Bone marrow (tissue), 2 donors: ENCODE data around the gene DEPDC1.
"Not testable (repeated sequence)": the region's sequence is repeated elsewhere in the genome, so short reads cannot be mapped to it uniquely, and the experiment has no call there.

ENCODE experiments used
- DNase-seq, 2 donors: peaks; one replicate each; lab custom pipeline; 2025; lab: John Stamatoyannopoulos, UW

DEPDC1 gene

DNA sequence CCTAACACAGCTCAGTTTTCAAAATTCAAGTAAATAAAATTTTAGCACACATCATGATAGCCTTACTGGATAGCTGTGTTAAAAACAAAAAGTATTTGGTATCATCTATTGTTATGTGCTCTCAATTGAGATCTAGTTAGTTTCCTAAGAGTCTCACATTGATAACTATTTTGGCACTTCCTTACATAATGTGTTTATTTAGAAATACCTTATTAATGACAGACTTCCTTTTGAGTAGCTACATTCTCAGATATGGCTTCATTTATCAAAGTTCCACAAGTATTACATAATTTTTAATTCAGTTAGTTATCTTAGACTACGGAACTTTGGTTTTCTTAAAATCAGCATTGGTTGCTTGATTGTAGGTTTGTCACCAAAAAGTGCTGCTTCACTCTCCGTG is 20.3 kb downstream of the DEPDC1 start:
- not testable (repeated sequence) for DNase-seq

DNA sequence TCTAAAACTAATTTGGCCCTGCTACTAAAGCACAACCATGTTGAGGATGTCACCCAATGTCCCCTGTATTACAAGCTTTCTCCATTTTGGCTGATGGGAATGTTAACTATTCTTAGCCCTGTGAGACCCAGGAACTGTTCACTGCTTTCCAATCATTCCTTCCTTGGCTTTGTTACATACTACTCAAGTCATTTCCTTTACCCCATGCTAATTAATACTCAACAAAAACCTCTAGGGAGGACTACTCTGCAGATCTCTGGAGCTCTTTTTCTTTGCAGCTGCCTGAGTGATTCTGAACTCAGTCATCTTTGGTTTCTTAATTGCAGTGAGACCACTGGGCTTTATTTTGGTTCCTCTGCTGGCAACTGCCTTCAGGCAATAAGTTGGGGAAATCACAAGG is 23.8 kb downstream of the DEPDC1 start:
- no peak for DNase-seq

DNA sequence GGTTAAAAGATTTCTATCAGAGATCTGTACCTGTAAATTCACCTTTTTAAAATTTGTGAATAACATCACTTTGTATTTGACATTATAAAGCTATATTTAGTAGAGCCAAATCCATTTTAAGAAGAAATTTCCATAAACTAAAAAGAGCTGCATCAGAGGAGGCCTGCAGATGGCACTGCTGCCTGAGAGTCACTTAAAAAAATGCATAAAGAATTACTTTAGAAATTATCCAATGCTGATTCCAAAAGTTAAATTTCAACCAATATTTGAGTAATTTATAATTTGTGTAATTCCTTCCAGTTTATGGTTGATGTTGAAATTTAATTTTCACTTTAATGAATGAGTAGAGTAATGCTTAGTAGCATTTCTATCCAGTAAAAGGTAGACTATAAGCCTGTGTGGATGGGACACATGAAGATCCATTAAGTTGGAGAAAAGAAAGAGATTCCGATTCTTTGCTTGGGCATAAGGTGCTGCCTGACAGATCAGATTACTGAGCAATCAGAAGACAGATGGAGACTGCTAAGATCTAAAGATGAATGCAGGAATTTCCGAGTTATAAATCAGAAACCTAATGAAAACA is 26.4 kb downstream of the DEPDC1 start:
- DNase-seq: no peak

DNA sequence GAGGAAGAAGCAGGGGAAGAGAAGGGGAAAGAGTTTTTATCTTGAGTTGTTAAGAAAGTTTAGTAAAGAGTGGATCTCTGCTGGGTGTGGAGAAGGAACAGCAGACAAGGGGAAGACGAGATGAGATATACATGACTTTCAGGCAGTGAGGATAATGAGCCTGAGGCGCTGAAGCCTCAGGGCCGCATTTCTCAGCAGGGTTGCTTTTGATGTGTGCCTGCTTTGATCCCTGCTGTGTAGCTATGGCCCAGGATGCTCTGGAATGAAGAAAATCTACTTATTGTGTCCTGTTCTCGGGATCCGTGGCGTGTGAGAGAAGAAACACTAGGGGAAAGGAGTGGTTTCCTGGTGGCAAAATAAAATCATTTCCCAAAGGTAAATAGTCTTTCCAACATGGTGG is 32.0 kb downstream of the DEPDC1 start:
- DNase-seq: no peak

DNA sequence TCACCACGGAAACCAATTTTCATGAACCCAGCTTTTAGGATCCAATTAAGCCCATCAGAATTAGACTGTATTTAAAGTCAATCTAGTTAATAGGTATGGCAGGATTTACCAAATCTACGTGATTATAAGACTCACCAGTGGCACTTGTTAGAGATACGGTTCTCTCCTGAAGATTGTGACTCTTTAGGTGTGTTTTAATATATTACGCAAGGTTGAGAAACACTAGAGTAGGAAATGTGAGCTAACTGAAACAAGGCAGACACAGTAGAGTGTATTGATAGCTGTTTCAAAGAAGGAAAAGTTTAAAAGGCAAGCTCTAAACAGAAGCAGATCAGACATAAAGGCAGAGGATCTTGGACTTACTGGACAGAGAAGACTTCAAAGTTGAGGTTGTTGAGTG is 35.9 kb downstream of the DEPDC1 start:
- DNase-seq: no peak

DNA sequence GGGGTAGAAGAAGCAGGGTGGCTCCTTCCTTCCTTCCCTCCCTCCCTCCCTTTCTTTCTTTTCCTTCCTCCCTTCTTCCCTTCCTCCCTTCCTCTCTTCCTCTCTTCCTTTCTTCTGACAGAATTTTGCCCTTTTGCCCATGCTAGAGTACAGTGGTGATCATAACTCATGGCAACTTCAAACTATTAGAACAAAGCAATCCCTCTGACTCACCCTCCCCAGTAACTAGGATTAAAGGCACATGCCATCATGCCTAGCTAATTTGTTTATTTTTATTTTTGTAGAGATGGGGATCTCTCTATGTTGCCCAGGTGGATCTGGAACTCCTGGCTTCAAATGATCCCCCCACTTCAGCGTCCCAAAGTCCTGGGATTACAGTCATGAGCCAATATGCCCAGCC is 37.1 kb downstream of the DEPDC1 start:
- no peak for DNase-seq

DNA sequence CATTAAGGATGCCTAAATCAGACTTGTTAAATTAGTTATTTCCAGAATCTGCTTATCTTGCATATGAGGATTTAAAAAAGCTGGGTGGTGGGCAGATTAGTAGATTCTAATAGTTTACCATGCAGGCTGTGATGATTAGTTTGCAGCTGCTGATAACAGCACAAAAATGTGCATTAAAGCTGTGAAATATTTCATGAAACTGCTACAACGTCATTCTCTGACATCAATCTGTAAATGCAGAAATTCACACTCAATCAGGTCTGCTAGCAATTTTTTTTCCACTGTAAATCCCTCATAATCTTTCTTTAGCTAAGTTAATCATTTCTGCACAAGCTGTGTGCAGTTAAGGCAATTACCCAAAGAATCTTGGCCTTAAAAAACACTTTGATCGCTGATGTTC is 37.8 kb downstream of the DEPDC1 start:
- DNase-seq: no peak

DNA sequence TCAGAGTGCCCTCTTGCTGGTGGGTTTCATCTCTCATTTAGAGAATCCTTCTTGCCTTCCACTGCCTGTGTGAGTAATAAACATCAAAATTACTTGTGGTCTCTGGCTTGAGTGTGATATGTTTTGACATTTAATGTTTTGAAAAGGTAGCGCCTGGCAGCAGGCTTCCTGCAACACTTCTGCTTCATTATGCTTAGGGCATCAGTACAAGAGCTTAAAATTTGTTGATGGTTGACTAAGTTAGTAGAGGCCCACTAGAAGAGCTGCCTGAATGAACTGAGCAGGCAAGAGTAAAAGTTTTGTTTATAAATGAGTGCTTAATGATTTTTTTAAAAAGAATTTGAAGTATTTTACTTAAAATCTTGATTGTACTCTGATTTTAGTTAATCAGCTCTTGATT is 40.7 kb downstream of the DEPDC1 start:
- DNase-seq: no peak

DNA sequence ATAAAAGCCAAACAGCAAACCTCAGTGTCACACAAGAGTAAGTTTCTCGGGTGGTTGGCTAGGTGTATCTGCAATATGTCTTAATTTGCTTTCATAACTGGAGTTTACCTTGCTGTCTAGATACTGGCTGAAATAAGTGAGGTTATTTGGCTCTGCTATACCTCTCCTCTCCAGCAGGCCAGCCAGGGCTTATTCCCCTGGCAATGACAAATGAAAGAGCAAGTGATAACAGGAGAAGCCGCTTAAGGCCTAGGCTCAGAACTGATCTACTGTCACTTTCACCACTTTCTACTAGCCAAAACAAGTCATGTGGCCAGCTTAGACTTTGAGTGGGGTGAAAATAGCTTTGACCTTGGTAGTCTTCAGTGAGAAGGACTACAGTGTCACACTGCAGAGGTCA is 42.3 kb downstream of the DEPDC1 start:
- no peak for DNase-seq

DNA sequence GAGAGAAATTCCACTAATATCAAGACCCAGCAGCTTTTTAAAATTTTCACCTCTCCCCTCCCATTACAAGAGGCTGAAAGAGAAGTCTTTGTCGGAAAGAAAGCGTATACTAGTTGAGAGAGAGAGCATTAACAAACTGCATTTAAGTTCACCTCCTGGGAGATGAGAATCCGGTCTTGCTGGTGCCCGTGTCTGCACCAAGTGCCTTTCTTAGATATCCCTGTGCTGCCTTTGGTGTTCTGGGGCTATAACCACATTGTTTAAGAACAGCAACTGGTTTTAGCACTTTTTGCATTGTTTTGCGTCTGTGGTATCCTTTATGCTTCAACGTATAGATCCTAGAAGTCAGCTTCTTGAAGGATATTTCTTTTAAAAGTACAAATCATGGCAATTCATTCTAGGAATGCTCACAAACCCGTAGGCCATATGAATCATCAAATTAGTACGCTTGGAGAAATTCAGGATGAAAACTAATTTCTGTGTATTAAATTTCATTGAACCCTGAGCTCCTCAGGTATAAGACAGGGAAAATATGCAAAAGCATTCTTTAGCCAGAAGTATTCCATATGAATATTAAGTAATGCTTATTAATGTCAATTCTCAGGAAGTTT is 43.7 kb downstream of the DEPDC1 start:
- no peak for DNase-seq

DNA sequence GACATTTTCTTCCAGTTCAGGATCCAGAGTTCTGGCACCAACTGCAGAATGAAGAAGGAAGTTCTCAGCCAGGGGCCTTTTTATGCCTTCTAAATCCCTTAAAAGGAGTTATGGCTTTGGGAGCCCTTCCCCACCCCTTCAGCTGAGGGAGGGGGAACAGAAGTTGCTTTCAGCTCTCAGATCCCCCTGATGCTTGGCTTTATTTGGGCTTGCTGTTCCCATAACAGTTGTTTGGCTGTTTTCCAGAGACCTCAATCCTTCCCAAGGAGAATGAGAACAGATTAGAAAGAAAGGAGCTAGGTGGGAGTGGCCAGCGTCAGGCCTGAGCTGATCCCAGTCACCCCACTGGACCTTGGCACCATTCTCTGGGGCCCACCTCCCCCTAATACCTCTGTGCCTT is 47.0 kb downstream of the DEPDC1 start, which contains the start of gene RPE65:
TSS of gene RPE65 (minus strand) at position 54 of the 400 bp plus-strand sequence. CDS start at position 5, 49 bp downstream.
- DNase-seq: no peak

DNA sequence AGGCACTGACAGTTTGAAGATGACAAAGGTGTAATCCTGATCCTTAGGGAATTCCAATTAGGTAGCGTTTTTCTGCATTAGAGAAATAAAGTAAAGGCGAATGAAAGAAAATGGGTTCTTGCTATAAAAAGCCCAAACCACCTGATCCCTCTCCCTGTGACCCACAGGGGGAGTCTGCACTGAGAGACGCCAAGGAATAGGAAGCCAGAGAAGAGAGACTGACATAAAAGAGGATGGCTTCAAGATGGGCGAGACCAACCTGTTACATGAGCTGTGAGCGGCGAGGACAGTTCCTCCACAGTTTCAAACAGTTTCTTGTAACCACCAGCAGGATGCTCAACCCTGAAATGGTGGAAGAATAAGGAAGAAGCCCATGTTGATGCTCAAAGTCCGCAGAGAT is 48.5 kb downstream of the DEPDC1 start:
- DNase-seq: no peak

DNA sequence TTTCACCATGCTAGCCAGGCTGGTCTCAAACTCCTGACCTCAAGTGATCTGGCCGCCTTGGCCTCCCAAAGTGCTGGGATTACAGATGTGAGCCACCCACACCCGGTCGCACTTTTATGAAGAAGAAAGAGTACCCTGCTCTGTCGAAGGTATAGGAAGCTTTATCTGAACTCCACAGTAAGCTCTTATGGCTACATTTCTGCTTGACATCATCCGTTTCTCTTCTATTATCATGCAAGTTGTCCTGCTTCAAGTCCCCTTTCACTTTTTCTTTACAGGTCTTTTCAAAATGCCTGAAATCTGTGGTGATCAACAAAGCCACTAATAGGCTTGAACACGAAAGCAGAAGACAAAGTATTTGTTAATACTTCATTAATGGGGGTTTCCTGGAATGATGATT is 51.2 kb downstream of the DEPDC1 start:
- DNase-seq: no peak

DNA sequence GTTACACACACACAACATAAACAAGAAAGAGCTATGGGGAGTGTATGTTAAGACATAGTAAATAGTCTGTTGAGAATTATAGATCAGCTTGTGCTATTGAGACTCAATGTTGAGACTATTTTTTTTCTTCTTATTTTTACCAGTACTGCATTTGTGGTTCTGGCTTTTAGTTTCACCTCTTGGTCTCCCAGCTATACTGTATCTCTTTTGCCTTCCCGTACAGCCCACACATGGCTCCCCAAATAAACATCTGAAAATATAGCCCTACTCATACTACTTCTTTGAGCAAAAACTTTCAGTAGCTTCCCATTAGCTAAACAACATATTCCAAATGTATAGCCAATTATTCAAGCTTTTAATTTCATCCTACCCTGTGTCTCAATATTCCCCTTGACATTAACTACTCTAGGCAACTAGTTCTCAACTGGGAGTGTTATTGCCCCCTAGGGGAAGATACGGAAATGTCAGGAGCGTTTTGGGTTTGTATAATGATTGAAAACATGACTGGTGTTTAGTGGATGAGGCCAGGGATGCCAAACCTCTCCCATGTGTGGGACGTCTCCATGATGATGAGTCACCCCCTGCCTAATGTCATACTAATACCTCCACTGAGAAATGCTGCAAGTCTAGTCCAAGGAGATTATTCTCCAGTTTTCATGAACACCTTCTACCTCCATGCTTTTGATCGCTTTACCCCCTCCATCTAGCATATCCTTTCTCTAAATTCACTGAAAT is 53.9 kb downstream of the DEPDC1 start:
- peak in 1 of 2 donors; percentile 21 for DNase-seq

DNA sequence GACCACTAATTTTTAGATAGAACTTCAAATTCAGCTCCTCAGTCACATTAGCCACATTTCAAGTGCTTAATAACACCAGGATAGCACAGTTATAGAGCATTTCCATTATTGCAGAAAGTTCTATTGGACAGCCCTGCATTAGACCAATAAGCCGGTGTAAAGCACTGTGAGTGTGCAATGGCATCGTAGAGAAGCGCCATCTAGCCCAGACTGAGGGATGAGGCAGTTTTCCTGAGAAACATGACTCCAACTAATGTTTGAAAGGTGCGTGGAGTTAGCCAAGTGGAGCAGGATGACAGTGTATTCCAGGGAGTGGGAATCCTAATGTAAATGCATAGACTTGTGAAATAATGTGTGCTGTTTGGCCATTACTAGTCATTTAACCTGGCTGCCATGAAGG is 54.9 kb downstream of the DEPDC1 start:
- DNase-seq: no peak

DNA sequence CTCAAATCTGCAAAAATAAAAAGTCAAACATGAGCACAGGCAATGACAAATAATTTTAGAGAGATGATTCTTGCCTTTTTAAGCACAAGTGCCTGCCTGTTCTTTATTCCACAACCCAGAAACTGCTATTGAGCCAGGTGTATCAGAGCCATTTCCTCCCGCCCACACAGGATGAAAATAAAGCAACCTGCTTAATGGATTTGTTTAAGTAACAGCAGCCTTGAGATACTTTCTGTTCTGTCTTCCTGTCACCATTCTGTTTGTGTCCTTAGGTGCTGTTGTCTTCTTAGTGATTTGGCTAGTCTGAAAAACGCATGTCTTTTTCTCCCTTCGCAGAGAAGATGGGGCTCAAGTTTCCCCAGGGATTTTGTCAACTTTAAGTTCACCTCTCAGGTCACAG is 58.6 kb downstream of the DEPDC1 start:
- DNase-seq: no peak

DNA sequence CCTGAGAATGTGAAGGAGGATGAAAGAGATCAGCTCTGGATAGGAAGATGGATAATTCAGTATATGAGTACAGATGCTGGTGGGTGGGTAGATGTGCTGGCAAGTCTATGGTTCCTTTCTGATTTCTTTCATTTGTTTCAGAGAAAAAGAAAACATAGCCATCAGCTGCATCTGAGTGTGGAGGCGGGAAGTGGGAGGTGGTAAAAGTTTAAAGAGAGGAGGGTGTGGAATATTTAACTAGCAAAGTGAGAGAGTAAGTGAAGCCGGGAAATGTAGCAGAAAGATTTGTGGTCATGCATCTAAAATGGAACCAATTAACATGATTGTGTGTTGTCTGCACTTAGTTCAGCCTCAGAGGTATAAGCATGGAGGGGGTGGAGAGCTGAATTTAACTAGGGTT is 63.5 kb downstream of the DEPDC1 start:
- no peak for DNase-seq

DNA sequence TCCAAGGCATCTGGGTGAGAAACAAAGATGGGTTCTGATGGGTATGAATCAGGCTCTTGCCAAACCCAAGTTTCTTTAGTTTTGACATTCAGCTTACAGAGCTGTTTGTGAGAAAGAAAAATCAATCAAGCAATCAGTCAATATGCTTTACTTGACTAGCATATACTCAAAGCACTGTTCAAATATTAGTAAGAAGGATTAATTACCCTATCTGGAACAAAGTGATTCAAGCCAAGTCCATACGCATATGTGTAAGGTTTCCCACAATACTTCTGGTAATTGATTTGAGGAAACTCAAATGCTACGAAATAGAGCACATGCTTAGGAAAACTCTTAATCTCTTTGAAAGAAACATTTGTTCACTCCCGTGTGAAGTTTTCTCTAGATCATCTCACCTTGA is 65.8 kb downstream of the DEPDC1 start:
- DNase-seq: no peak

DNA sequence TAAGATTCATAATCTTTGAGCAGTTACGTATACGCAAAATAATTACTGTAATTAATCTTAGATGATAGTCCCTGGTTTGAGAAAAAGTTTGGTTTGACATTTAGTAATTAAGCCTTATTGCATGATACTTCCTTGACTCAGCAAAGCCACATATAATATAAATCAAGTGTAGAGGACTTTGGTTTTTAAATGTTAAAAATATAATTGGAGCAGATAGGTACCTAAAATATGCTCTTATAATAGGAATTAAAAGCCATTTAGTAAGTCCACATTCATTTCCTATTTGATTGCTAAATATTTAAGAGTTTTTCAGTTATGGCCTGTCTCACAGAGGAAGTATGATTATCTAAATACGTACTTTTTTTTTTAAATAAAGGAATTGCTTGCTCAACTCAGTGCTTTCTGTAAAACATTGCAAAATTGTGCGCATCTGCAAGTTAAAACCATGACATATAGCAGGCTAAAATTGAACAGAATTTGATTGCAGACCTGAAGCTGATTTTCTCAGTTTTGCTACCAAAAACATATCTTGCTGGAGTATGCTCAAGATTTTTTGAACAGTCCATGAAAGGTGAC is 67.6 kb downstream of the DEPDC1 start:
- DNase-seq: no peak

DNA sequence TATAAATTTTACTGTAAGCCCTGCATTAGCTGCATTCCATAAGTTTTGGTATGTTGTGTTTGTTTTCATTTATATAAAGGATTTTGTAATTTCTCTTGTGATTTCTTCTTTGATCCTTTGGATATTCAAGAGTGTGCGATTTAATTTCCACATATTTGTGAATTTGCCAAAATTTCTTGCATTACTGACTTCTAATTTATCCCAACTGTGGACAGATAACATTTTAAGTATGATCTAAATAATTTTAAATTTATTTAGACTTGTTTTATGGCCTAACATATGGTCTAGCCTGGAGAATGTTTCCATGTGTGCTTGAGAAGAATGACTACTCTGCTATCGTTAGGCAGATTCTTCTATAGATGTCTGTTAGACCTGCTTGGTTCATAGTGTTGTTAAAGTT is 70.3 kb downstream of the DEPDC1 start:
- DNase-seq: no peak
